GM12878 (cell line): ENCODE data around the gene SIDT1. TPM values are rescaled to one million over a fixed set of nuclear protein-coding genes. Genes with fewer than 3 reads are reported as not detected.

Experiments
- ATAC-seq: fragments of 200-7000 bp; cut with Tn5 transposase; 3 replicates; pipeline ENCODE4 v1.9.1; 2020; ENCODE audit warnings: mild to moderate bottlenecking, moderate library complexity
- BruUV-seq: library from RNA; stranded (reverse); fragments of 400-500 nt; replicated peaks from 2 replicates; lab custom pipeline; 2021; lab: Mats Ljungman, UMichigan
- CTCF ChIA-PET: fragments of 300-600 bp; sonication (Branson Sonifier 250); formaldehyde crosslinking; extraction: SDS; loops from one replicate; lab custom pipeline; 2021; ENCODE audit warnings: inconsistent platforms; lab: Yijun Ruan, JAX
- POLR2A ChIA-PET: fragments of 350-600 bp; formaldehyde crosslinking; extraction: SDS; loops from one replicate; lab custom pipeline; 2021; ENCODE audit warnings: inconsistent platforms; lab: Charles Lee
- RAD21 ChIA-PET: fragments of 300-600 bp; sonication (Branson Sonifier 250); formaldehyde crosslinking; loops from one replicate; lab custom pipeline; 2023; ENCODE audit warnings: antibody characterized with exemption; ENCODE audit not compliant: unreplicated experiment; lab: Charles Lee
- SMC1A ChIA-PET: fragments of 300-600 bp; sonication (Branson Sonifier 250); formaldehyde crosslinking; loops from one replicate; lab custom pipeline; 2023; ENCODE audit not compliant: unreplicated experiment, uncharacterized antibody; lab: Charles Lee
- DNase-seq: peaks from one replicate; pipeline ENCODE4 v3.0.0-alpha.2; 2011; ENCODE audit warnings: low read depth, low spot score
- FAIRE-seq: peaks from 3 replicates; lab custom pipeline; 2011; peaks lifted over from hg19 to GRCh38; lab: Jason Lieb, UNC
- H2AFZ ChIP-seq: 2 replicates; pipeline ENCODE4 v1.6.0; 2011; ENCODE audit warnings: low read depth, low read length, control low read depth; ENCODE audit not compliant: control insufficient read depth
- H3K27ac ChIP-seq: 2 replicates; pipeline ENCODE4 v1.5.1; 2011; ENCODE audit warnings: control low read depth; ENCODE audit not compliant: control insufficient read depth, insufficient read depth
- H3K27me3 ChIP-seq, 2 experiments: replicated peaks in 1 of 2; 2 replicates each; pipeline versions ENCODE4 v1.6.0 to v1.6.1; 2011; ENCODE audit warnings: low read length in 1 of 2; ENCODE audit not compliant: control insufficient read depth in 2 of 2, insufficient read depth in 2 of 2
- H3K36me3 ChIP-seq, 2 experiments: 2 replicates each; pipeline ENCODE4 v1.5.1; 2011; ENCODE audit warnings: low read length in 1 of 2; ENCODE audit not compliant: control insufficient read depth in 2 of 2, insufficient read depth in 2 of 2
- H3K4me1 ChIP-seq: 2 replicates; pipeline ENCODE4 v1.6.1; 2011; ENCODE audit warnings: mild to moderate bottlenecking, low read length, moderate library complexity, mixed read lengths; ENCODE audit not compliant: control insufficient read depth, insufficient read depth
- H3K4me2 ChIP-seq: 2 replicates; pipeline ENCODE4 v1.6.0; 2011; ENCODE audit warnings: control low read depth; ENCODE audit not compliant: control insufficient read depth, insufficient read depth
- H3K4me3 ChIP-seq: fragments of 200-600 bp; sonication (generic); 2 replicates; pipeline ENCODE4 v1.5.1; 2016
- H3K79me2 ChIP-seq: 2 replicates; pipeline ENCODE4 v1.6.0; 2011; ENCODE audit warnings: low read length; ENCODE audit not compliant: control insufficient read depth, insufficient read depth
- H3K9ac ChIP-seq: 2 replicates; pipeline ENCODE4 v1.8.0; 2011; ENCODE audit warnings: low read length, control low read depth, mixed read lengths; ENCODE audit not compliant: control insufficient read depth, insufficient read depth
- H3K9me3 ChIP-seq: replicated peaks from 3 replicates; pipeline ENCODE4 v1.5.1; 2011; ENCODE audit warnings: mild to moderate bottlenecking, low read length; ENCODE audit not compliant: control insufficient read depth, insufficient read depth
- H4K20me1 ChIP-seq: 2 replicates; pipeline ENCODE4 v1.6.0; 2011; ENCODE audit not compliant: control insufficient read depth, insufficient read depth
- BMI1 ChIP-seq: fragments of 450-650 bp; IDR thresholded peaks from 2 replicates; pipeline ENCODE4 v1.6.1; 2016; ENCODE audit warnings: mild to moderate bottlenecking, moderate library complexity, borderline replicate concordance
- BRCA1 ChIP-seq: IDR thresholded peaks from 2 replicates; pipeline ENCODE4 v1.6.1; 2011; ENCODE audit warnings: low read depth, low read length, improper control_type of control experiment
- CEBPB ChIP-seq, 2 experiments: fragments of 150-350 bp in 1 of 2; IDR thresholded peaks; 2 replicates each; pipeline ENCODE4 v1.6.1; 2012 to 2014; ENCODE audit warnings: low read depth in 2 of 2, low read length in 2 of 2, borderline replicate concordance in 1 of 2, inconsistent platforms in 1 of 2
- IKZF2 ChIP-seq, 2 experiments: fragments of 450-650 bp; IDR thresholded peaks; 2 replicates each; pipeline ENCODE4 v1.6.1; 2017; ENCODE audit warnings: mild to moderate bottlenecking in 2 of 2, moderate library complexity in 2 of 2
- JUNB ChIP-seq: IDR thresholded peaks from 2 replicates; pipeline ENCODE4 v1.6.1; 2016; ENCODE audit warnings: antibody characterized with exemption, mild to moderate bottlenecking
- NR2F1 ChIP-seq: fragments of 450-650 bp; conservative IDR thresholded peaks from 2 replicates; pipeline ENCODE4 v1.6.1; 2017; ENCODE audit warnings: mild to moderate bottlenecking
- SPI1 ChIP-seq: IDR thresholded peaks from 2 replicates; pipeline ENCODE4 v1.6.1; 2011; ENCODE audit warnings: low read depth, mild to moderate bottlenecking, low read length, moderate library complexity, borderline replicate concordance; ENCODE audit not compliant: insufficient read depth
- SRF ChIP-seq, 2 experiments: IDR thresholded peaks; 2 replicates each; pipeline ENCODE4 v1.6.1; 2011; ENCODE audit warnings: low read depth in 2 of 2, low read length in 2 of 2, mild to moderate bottlenecking in 1 of 2, moderate library complexity in 1 of 2
- SUZ12 ChIP-seq: fragments of 200-600 bp; sonication (generic); IDR thresholded peaks from one replicate; pipeline ENCODE4 v1.6.1; 2018; ENCODE audit warnings: antibody characterized with exemption, mild to moderate bottlenecking; ENCODE audit not compliant: unreplicated experiment
- YY1 ChIP-seq: IDR thresholded peaks from 2 replicates; pipeline ENCODE4 v1.6.1; 2011; ENCODE audit warnings: low read depth, mild to moderate bottlenecking, low read length
- WGBS: methylation state at CpG from one replicate; pipeline ENCODE4 v1.1.6; 2016; ENCODE audit warnings: low lambda C conversion rate; ENCODE audit not compliant: insufficient replicate concordance, insufficient coverage; ENCODE audit errors: missing lambda C conversion rate; 5-methylcytosine and 5-hydroxymethylcytosine counted together
- in situ Hi-C: fragments of 300-500 bp; cut with MboI; formaldehyde crosslinking; loops from 9 replicates; pipeline ENCODE4 v1.14.3; 2018; ENCODE audit warnings: mixed read lengths
- intact Hi-C: fragments of 100-400 bp; cut with micrococcal nuclease; formaldehyde crosslinking; loops from one replicate; pipeline ENCODE4 v1.14.2; 2022; ENCODE audit not compliant: unreplicated experiment
- polyA plus RNA-seq, 11 experiments: library from polyadenylated mRNA; depleted of rRNA in 4 of 11; unstranded in 6 of 11; stranded (reverse) in 5 of 11; fragments of >200 nt; fragmentation: Nextera tagmentation in 4 of 11; fragmentation: Illumina TruSeq in 1 of 11; extraction: Ambion mirVana in 4 of 11; extraction: Trizol in 1 of 11; gene quantifications; 1 replicate in 1 of 11; 2 replicates in 10 of 11; pipeline versions ENCODE4 v1.2.1 to v1.2.3, GENCODE V29; 2011 to 2016; ENCODE audit warnings: inconsistent platforms in 2 of 11, missing spikeins in 2 of 11, low read depth in 1 of 11
- total RNA-seq, 4 experiments: library from RNA; depleted of rRNA in 3 of 4; stranded (reverse); fragments of >200 nt in 3 of 4; fragmentation: Illumina TruSeq in 1 of 4; extraction: Trizol in 1 of 4; gene quantifications; 2 replicates each; pipeline versions ENCODE4 v1.2.1 to v1.2.3, GENCODE V29; 2013 to 2021
- TF ChIP-seq, protein P1 (sequence below): fragments of 450-650 bp; IDR thresholded peaks from 2 replicates; pipeline ENCODE4 v1.6.1; 2017; ENCODE audit warnings: borderline replicate concordance
- TF ChIP-seq, protein P2 (sequence below): IDR thresholded peaks from 2 replicates; pipeline ENCODE4 v1.6.1; 2012; ENCODE audit warnings: low read depth, low read length, improper control_type of control experiment
- TF ChIP-seq, protein P3 (sequence below): fragments of 450-650 bp; conservative IDR thresholded peaks from 2 replicates; pipeline ENCODE4 v1.6.1; 2017; ENCODE audit warnings: mild to moderate bottlenecking, moderate library complexity

Gene SIDT1
- total and polyA plus RNA-seq, 10 of the 15 experiments (the other 5 are each of a cell fraction or from before 2014, with no cell fraction given) = 3.0 to 45.0 (median 26.6) TPM

DNA sequence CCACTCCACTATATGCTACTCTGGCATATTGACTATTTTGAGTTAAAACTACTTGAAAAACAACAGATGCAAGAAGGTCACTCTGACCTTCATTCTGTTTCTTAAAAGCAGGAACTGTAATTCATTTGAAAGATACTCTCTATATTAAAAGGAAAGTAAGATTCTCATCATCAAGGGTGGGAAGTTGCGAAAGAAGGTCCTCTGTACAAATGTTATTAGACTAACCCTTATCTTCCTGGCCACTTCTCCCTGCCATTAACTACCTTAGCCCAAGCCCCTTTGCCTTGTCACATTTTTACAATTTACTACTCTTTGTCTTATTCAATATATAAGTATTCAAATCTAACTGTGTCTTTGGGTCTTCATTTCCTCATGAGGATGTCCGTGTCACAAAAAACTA is 16.1 kb downstream of the SIDT1 start (continued):
- TF ChIP-seq, protein P1, sequence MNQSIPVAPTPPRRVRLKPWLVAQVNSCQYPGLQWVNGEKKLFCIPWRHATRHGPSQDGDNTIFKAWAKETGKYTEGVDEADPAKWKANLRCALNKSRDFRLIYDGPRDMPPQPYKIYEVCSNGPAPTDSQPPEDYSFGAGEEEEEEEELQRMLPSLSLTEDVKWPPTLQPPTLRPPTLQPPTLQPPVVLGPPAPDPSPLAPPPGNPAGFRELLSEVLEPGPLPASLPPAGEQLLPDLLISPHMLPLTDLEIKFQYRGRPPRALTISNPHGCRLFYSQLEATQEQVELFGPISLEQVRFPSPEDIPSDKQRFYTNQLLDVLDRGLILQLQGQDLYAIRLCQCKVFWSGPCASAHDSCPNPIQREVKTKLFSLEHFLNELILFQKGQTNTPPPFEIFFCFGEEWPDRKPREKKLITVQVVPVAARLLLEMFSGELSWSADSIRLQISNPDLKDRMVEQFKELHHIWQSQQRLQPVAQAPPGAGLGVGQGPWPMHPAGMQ = no peak
- TF ChIP-seq IKZF2 (IDR thresholded peaks at IDR 0.05) (no peak), SPI1 (no peak), BMI1 (no peak), JUNB (no peak)
- TF ChIP-seq, protein P2, sequence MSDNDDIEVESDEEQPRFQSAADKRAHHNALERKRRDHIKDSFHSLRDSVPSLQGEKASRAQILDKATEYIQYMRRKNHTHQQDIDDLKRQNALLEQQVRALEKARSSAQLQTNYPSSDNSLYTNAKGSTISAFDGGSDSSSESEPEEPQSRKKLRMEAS = no peak
- TF ChIP-seq, protein P3, sequence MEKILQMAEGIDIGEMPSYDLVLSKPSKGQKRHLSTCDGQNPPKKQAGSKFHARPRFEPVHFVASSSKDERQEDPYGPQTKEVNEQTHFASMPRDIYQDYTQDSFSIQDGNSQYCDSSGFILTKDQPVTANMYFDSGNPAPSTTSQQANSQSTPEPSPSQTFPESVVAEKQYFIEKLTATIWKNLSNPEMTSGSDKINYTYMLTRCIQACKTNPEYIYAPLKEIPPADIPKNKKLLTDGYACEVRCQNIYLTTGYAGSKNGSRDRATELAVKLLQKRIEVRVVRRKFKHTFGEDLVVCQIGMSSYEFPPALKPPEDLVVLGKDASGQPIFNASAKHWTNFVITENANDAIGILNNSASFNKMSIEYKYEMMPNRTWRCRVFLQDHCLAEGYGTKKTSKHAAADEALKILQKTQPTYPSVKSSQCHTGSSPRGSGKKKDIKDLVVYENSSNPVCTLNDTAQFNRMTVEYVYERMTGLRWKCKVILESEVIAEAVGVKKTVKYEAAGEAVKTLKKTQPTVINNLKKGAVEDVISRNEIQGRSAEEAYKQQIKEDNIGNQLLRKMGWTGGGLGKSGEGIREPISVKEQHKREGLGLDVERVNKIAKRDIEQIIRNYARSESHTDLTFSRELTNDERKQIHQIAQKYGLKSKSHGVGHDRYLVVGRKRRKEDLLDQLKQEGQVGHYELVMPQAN = no peak

DNA sequence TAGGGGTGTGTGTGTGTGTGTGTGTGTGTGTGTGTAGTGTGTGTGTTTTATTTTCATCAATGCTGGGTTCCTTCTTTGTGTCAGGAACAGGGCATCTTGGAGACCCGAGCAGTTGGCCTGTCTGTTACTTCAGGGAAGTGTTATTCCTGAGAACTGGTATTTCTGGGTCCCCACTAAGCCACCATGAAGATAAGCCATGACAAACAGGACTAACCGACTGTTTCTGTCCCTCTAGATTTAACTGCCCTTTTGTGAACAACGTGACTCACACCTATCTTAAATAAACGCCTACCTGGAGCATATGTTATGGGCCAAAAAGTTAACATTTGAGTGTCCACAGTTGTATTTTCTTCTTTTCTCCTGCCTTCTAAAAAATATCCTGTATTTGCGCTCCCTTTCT is 19.5 kb downstream of the SIDT1 start:
- intact Hi-C loops (no loop called here), in situ Hi-C loops (no loop called here)
- Histone ChIP-seq H4K20me1 (no peaks in the 10 kb centered on the region), H2AFZ (no peak overlapping the region), H3K36me3 (peaks cover 0 to 10% of the 10 kb centered on the region in 2 experiments; a peak in 1 of 4 replicates), H3K9me3 (peaks cover 7% of the 10 kb centered on the region), H3K4me2 (no peak overlapping the region), H3K27me3 (no peaks in the 10 kb centered on the region), H3K79me2 (peaks cover 77% of the 10 kb centered on the region), H3K4me3 (no peak overlapping the region), H3K27ac (no peak overlapping the region), H3K4me1 (peaks cover 15% of the 10 kb centered on the region), H3K9ac (no peak overlapping the region)
- ChIA-PET POLR2A (interaction anchor here (1.0 kb wide), 1 partner anchor 9 kb away, joined by 3 read pairs; no protein-coding TSS in a partner anchor), SMC1A (interaction anchor here (0.7 to 8.6 kb wide), 6 partner anchors 10 to 263 kb away, joined by 3 to 85 read pairs (median 15); no protein-coding TSS in a partner anchor), CTCF (interaction anchor here (1.1 to 9.2 kb wide), 11 partner anchors 10 to 122 kb away, joined by 3 to 102 read pairs (median 6); partner anchors contain the start of gene SPICE1), RAD21 (interaction anchor here (0.9 to 4.7 kb wide), 4 partner anchors 20 to 58 kb away, joined by 3 to 20 read pairs (median 16); no protein-coding TSS in a partner anchor)
- ATAC-seq = no peak
- no peak for FAIRE-seq
- BruUV-seq = no TSS peak
- no peak for DNase-seq
- WGBS = 96% methylated on average over 5 of the region's 5 CpGs
- TF ChIP-seq CEBPB (IDR thresholded peaks at IDR 0.05; ENCODE audit: borderline replicate concordance in 1 of 2, low read depth in 2 of 2, low read length in 2 of 2) = no peak
- no peak for TF ChIP-seq BRCA1
- TF ChIP-seq NR2F1 = no peak
- TF ChIP-seq SRF (IDR thresholded peaks at IDR 0.05; ENCODE audit: low read depth in 2 of 2, low read length in 2 of 2) = no peak
- no peak for TF ChIP-seq YY1
- TF ChIP-seq SUZ12 = no peak
